SKM-1 (cell line): Measurements from ENCODE around the gene WDR7.

ENCODE experiments used
- DNase-seq: peaks from one replicate; lab custom pipeline; 2025; ENCODE audit not compliant: unreplicated experiment; lab: John Stamatoyannopoulos, UW

Gene WDR7

GRCh38 chr18:56929886-56930285 is 278.7 kb downstream of the WDR7 start:
- DNase-seq: no peak

GRCh38 chr18:56933472-56933871 is 282.3 kb downstream of the WDR7 start:
- no peak for DNase-seq

- DNase-seq: no peak
These were observed 283.0 kb downstream of the WDR7 start for GRCh38 chr18:56934131-56934530.

GRCh38 chr18:56934906-56935305 is 283.7 kb downstream of the WDR7 start:
- DNase-seq: no peak

GRCh38 chr18:56935434-56936040 is 284.4 kb downstream of the WDR7 start:
- DNase-seq: no peak

GRCh38 chr18:56936457-56936856 is 285.3 kb downstream of the WDR7 start:
- DNase-seq: no peak

- no peak for DNase-seq
These were observed 286.8 kb downstream of the WDR7 start for GRCh38 chr18:56937874-56938430.

GRCh38 chr18:56945171-56946083 is 294.3 kb downstream of the WDR7 start:
- no peak for DNase-seq

- DNase-seq: no peak
These were observed 296.1 kb downstream of the WDR7 start for GRCh38 chr18:56947236-56947635.

GRCh38 chr18:56952026-56952425 is 300.9 kb downstream of the WDR7 start:
- no peak for DNase-seq

- DNase-seq: no peak
These were observed 302.5 kb downstream of the WDR7 start for GRCh38 chr18:56953428-56954198.

- no peak for DNase-seq
These were observed 304.3 kb downstream of the WDR7 start for GRCh38 chr18:56955490-56955889.

- no peak for DNase-seq
These were observed 308.0 kb downstream of the WDR7 start for GRCh38 chr18:56959120-56959519.

GRCh38 chr18:56962322-56962721 is 311.2 kb downstream of the WDR7 start:
- DNase-seq: no peak

- no peak for DNase-seq
These were observed 315.9 kb downstream of the WDR7 start for GRCh38 chr18:56967035-56967434.

- no peak for DNase-seq
These were observed 322.3 kb downstream of the WDR7 start for GRCh38 chr18:56973487-56973886.

GRCh38 chr18:56974141-56974540 is 323.0 kb downstream of the WDR7 start:
- no peak for DNase-seq

- DNase-seq: no peak
These were observed 324.1 kb downstream of the WDR7 start for GRCh38 chr18:56975276-56975675.

- no peak for DNase-seq
These were observed 326.1 kb downstream of the WDR7 start for GRCh38 chr18:56977309-56977708.

- no peak for DNase-seq
These were observed 326.6 kb downstream of the WDR7 start for GRCh38 chr18:56977771-56978170.

GRCh38 chr18:56980151-56980550 is 329.0 kb downstream of the WDR7 start:
- no peak for DNase-seq
